Fibroblast of villous mesenchyme (primary cell): ENCODE measurements around the gene INTS4. TPM values are rescaled to one million over a fixed set of nuclear protein-coding genes. Genes with fewer than 3 reads are reported as not detected.
"Not testable (repeated sequence)": the region's sequence is repeated elsewhere in the genome, so short reads cannot be mapped to it uniquely, and the experiment has no call there.

Experiments
- DNase-seq: peaks from one replicate; pipeline ENCODE4 v3.0.0-alpha.2; 2010; ENCODE audit warnings: low read depth
- H3K4me3 ChIP-seq: 2 replicates; pipeline ENCODE4 v1.5.1; 2011; ENCODE audit warnings: low read depth, mild to moderate bottlenecking, low read length
- CTCF ChIP-seq: IDR thresholded peaks from 2 replicates; pipeline ENCODE4 v1.5.1; 2012; ENCODE audit warnings: low read depth, mild to moderate bottlenecking, low read length; ENCODE audit not compliant: insufficient read depth
- total RNA-seq: library from RNA; depleted of rRNA; stranded (reverse); fragments of >200 nt; gene quantifications from 2 replicates; pipeline ENCODE4 v1.2.3, GENCODE V29; 2012

The INTS4 gene
- total RNA-seq, 1 donor = 37.1 TPM

- no peak for DNase-seq
- no peak overlapping the region for H3K4me3 ChIP-seq
- no peak for TF ChIP-seq CTCF
Observed at GRCh38 chr11:78032090-78032489, 37.6 kb upstream of the INTS4 start.

GRCh38 chr11:78031629-78032028, 37.2 kb upstream of the INTS4 start:
- H3K4me3 ChIP-seq = no peak overlapping the region
- DNase-seq = no peak
- TF ChIP-seq CTCF = no peak

- TF ChIP-seq CTCF = no peak
- DNase-seq = no peak
Observed at GRCh38 chr11:78030429-78031325, 36.2 kb upstream of the INTS4 start.

GRCh38 chr11:78028423-78028822, 34.0 kb upstream of the INTS4 start:
- H3K4me3 ChIP-seq, DNase-seq: not testable (repeated sequence)

More at GRCh38 chr11:78030429-78031325, 36.2 kb upstream of the INTS4 start:
- no peak overlapping the region for H3K4me3 ChIP-seq

GRCh38 chr11:78027759-78028158, 33.3 kb upstream of the INTS4 start:
- DNase-seq = no peak
- no peak overlapping the region for H3K4me3 ChIP-seq
- no peak for TF ChIP-seq CTCF

GRCh38 chr11:78025378-78025777, 30.9 kb upstream of the INTS4 start:
- H3K4me3 ChIP-seq = no peak overlapping the region
- DNase-seq = no peak
- TF ChIP-seq CTCF = no peak

- TF ChIP-seq CTCF = no peak
- H3K4me3 ChIP-seq = peak overlapping the region; percentile 58
- no peak for DNase-seq
Observed at GRCh38 chr11:78023426-78023825, 29.0 kb upstream of the INTS4 start.
